Trophoblast cell (in vitro differentiated cells and primary cell): ENCODE data around the gene THAP11.

Experiments
- DNase-seq, 2 donors: peaks; one replicate each; pipeline ENCODE4 v3.0.0-alpha.2; 2016
- H2AFZ ChIP-seq: 2 replicates; pipeline ENCODE4 v1.6.1; 2013; ENCODE audit warnings: low read length, moderate library complexity, mild to moderate bottlenecking; ENCODE audit not compliant: insufficient read depth, poor library complexity
- H2AK5ac ChIP-seq: 2 replicates; pipeline ENCODE4 v1.6.1; 2013; ENCODE audit warnings: mild to moderate bottlenecking, low read length
- H2BK120ac ChIP-seq: 2 replicates; pipeline ENCODE4 v1.6.1; 2013; ENCODE audit warnings: low read length, mild to moderate bottlenecking, moderate library complexity; ENCODE audit not compliant: insufficient read depth, poor library complexity
- H2BK12ac ChIP-seq: 2 replicates; pipeline ENCODE4 v1.6.1; 2013; ENCODE audit warnings: mild to moderate bottlenecking, low read length, moderate library complexity
- H2BK5ac ChIP-seq: 2 replicates; pipeline ENCODE4 v1.6.1; 2013; ENCODE audit warnings: low read length, low read depth, moderate library complexity, mild to moderate bottlenecking; ENCODE audit not compliant: poor library complexity
- H3K14ac ChIP-seq: 2 replicates; pipeline ENCODE4 v1.6.1; 2013; ENCODE audit warnings: mild to moderate bottlenecking, low read length
- H3K18ac ChIP-seq: 2 replicates; pipeline ENCODE4 v1.6.1; 2013; ENCODE audit warnings: mild to moderate bottlenecking, low read length
- H3K23ac ChIP-seq: 2 replicates; pipeline ENCODE4 v1.6.1; 2013; ENCODE audit warnings: low read length
- H3K27ac ChIP-seq: 2 replicates; pipeline ENCODE4 v1.5.1; 2013; ENCODE audit warnings: low read depth, mild to moderate bottlenecking, inconsistent platforms, low read length, moderate library complexity
- H3K27me3 ChIP-seq: 2 replicates; pipeline ENCODE4 v1.6.1; 2013; ENCODE audit warnings: inconsistent platforms, mild to moderate bottlenecking, low read length, moderate library complexity; ENCODE audit not compliant: insufficient read depth
- H3K36me3 ChIP-seq, 2 experiments: 1 replicate in 1 of 2; 2 replicates in 1 of 2; pipeline ENCODE4 v1.6.1; 2013; ENCODE audit warnings: low read length in 2 of 2, mild to moderate bottlenecking in 2 of 2, moderate library complexity in 1 of 2; ENCODE audit not compliant: insufficient read depth in 2 of 2, control insufficient read depth in 1 of 2
- H3K4ac ChIP-seq: 2 replicates; pipeline ENCODE4 v1.6.1; 2013; ENCODE audit warnings: low read depth, mild to moderate bottlenecking, low read length, moderate library complexity
- H3K4me1 ChIP-seq, 2 experiments: 1 replicate in 1 of 2; 2 replicates in 1 of 2; pipeline ENCODE4 v1.6.1; 2013; ENCODE audit warnings: low read length in 2 of 2, mild to moderate bottlenecking in 2 of 2, moderate library complexity in 1 of 2; ENCODE audit not compliant: insufficient read depth in 2 of 2, control insufficient read depth in 1 of 2
- H3K4me2 ChIP-seq: 2 replicates; pipeline ENCODE4 v1.6.1; 2013; ENCODE audit warnings: inconsistent platforms, mild to moderate bottlenecking, low read length, moderate library complexity
- H3K4me3 ChIP-seq: 2 replicates; pipeline ENCODE4 v1.5.1; 2013; ENCODE audit warnings: mild to moderate bottlenecking, low read depth, low read length, inconsistent platforms
- H3K79me1 ChIP-seq: one replicate; pipeline ENCODE4 v1.6.1; 2013; ENCODE audit warnings: low read length
- H3K79me2 ChIP-seq: 2 replicates; pipeline ENCODE4 v1.6.1; 2013; ENCODE audit warnings: low read length, mild to moderate bottlenecking; ENCODE audit not compliant: control insufficient read depth, insufficient read depth, poor library complexity
- H3K9ac ChIP-seq: 2 replicates; pipeline ENCODE4 v1.6.1; 2013; ENCODE audit warnings: mild to moderate bottlenecking, low read length
- H3K9me3 ChIP-seq: 2 replicates; pipeline ENCODE4 v1.6.1; 2013; ENCODE audit warnings: low read depth, mild to moderate bottlenecking, control low read depth, inconsistent platforms, low read length; ENCODE audit not compliant: insufficient read depth
- H4K12ac ChIP-seq: 2 replicates; pipeline ENCODE4 v1.6.1; 2013; ENCODE audit warnings: low read depth, mild to moderate bottlenecking, low read length, moderate library complexity
- H4K8ac ChIP-seq: 2 replicates; pipeline ENCODE4 v1.6.1; 2013; ENCODE audit warnings: low read depth, mild to moderate bottlenecking, low read length, moderate library complexity
- H4K91ac ChIP-seq: one replicate; pipeline ENCODE4 v1.6.1; 2013; ENCODE audit warnings: low read depth, mild to moderate bottlenecking, low read length, moderate library complexity
- WGBS: extraction: QIAGEN DNeasy Blood & Tissue Kit; methylation state at CpG from one replicate; pipeline ENCODE4 v1.1.7; 2013; ENCODE audit warnings: missing lambda C conversion rate; ENCODE audit not compliant: insufficient read length, insufficient coverage; ENCODE audit errors: extremely low coverage; 5-methylcytosine and 5-hydroxymethylcytosine counted together

The THAP11 gene

GRCh38 chr16:67855789-67856188 lies 13.7 kb downstream of the THAP11 start:
- Histone ChIP-seq H3K4me1 (peaks cover 18 to 27% of the 10 kb centered on the region in 2 experiments), H4K12ac (no peak overlapping the region), H2AFZ (no peak overlapping the region), H3K79me2 (peaks cover 42% of the 10 kb centered on the region), H3K4me2 (no peak overlapping the region), H2BK12ac (no peak overlapping the region), H3K27ac (no peak overlapping the region), H3K23ac (no peak overlapping the region), H3K4me3 (no peak overlapping the region), H3K79me1 (no peaks in the 10 kb centered on the region), H2AK5ac (no peak overlapping the region), H3K27me3 (no peaks in the 10 kb centered on the region), H3K36me3 (peaks cover 21 to 24% of the 10 kb centered on the region in 2 experiments), H3K18ac (no peak overlapping the region), H3K4ac (peak overlapping the region; percentile 71), H2BK5ac (peak overlapping the region; percentile 23), H4K91ac (no peak overlapping the region), H2BK120ac (no peak overlapping the region), H4K8ac (no peak overlapping the region), H3K14ac (no peak overlapping the region), H3K9me3 (no peaks in the 10 kb centered on the region), H3K9ac (no peak overlapping the region)
- DNase-seq: no peak
- no CpG with 5 or more reads among the region's 10 CpGs for WGBS

GRCh38 chr16:67856927-67857546 lies 14.9 kb downstream of the THAP11 start:
- H3K18ac ChIP-seq: no peak overlapping the region
- peaks cover 46% of the 10 kb centered on the region for H3K79me2 ChIP-seq
- H2BK120ac ChIP-seq: no peak overlapping the region
- no peak overlapping the region for H3K14ac ChIP-seq
- no peak overlapping the region for H4K12ac ChIP-seq
- no peak overlapping the region for H3K4me2 ChIP-seq
- H4K91ac ChIP-seq: no peak overlapping the region
- no peaks in the 10 kb centered on the region for H3K9me3 ChIP-seq
- H4K8ac ChIP-seq: no peak overlapping the region
- H3K4ac ChIP-seq: peak overlapping the region; percentile 35
- H3K4me3 ChIP-seq: no peak overlapping the region
- H2BK5ac ChIP-seq: no peak overlapping the region
- no peaks in the 10 kb centered on the region for H3K27me3 ChIP-seq
- H2BK12ac ChIP-seq: no peak overlapping the region
- no peaks in the 10 kb centered on the region for H3K79me1 ChIP-seq
- no peak overlapping the region for H3K9ac ChIP-seq
- no peak overlapping the region for H2AK5ac ChIP-seq
- no peak overlapping the region for H3K23ac ChIP-seq
- no peak overlapping the region for H2AFZ ChIP-seq
- H3K36me3 ChIP-seq: peaks cover 32 to 33% of the 10 kb centered on the region in 2 experiments
- H3K4me1 ChIP-seq: peaks cover 21 to 32% of the 10 kb centered on the region in 2 experiments
- peak overlapping the region; percentile 7 for H3K27ac ChIP-seq
- peak; percentile 43 to 51 for DNase-seq
- no CpG with 5 or more reads among the region's 5 CpGs for WGBS

- no peak overlapping the region for H3K4me3 ChIP-seq
- H3K27me3 ChIP-seq: no peaks in the 10 kb centered on the region
- H3K27ac ChIP-seq: peak overlapping the region; percentile 7
- no peak overlapping the region for H3K9ac ChIP-seq
- H2BK12ac ChIP-seq: no peak overlapping the region
- no peak overlapping the region for H2AFZ ChIP-seq
- DNase-seq: peak; percentile 98 to 99
- no peak overlapping the region for H3K14ac ChIP-seq
- no peaks in the 10 kb centered on the region for H3K79me1 ChIP-seq
- H2AK5ac ChIP-seq: no peak overlapping the region
- no peaks in the 10 kb centered on the region for H3K9me3 ChIP-seq
- no peak overlapping the region for H2BK5ac ChIP-seq
- peaks cover 33 to 34% of the 10 kb centered on the region in 2 experiments for H3K36me3 ChIP-seq
- H3K4me1 ChIP-seq: peaks cover 21 to 32% of the 10 kb centered on the region in 2 experiments
- H3K23ac ChIP-seq: no peak overlapping the region
- no CpG with 5 or more reads among the region's 3 CpGs for whole genome bisulfite sequencing
- peak overlapping the region; percentile 5 for H3K4ac ChIP-seq
- no peak overlapping the region for H3K18ac ChIP-seq
- H3K4me2 ChIP-seq: peak overlapping the region; percentile 30
- H3K79me2 ChIP-seq: peaks cover 44% of the 10 kb centered on the region
- no peak overlapping the region for H4K12ac ChIP-seq
- no peak overlapping the region for H4K91ac ChIP-seq
- H2BK120ac ChIP-seq: no peak overlapping the region
- H4K8ac ChIP-seq: no peak overlapping the region
Measured at GRCh38 chr16:67857547-67858233, 15.6 kb downstream of the THAP11 start.

GRCh38 chr16:67858500-67858899 lies 16.4 kb downstream of the THAP11 start:
- Histone ChIP-seq H4K12ac (no peak overlapping the region), H3K79me2 (peaks cover 42% of the 10 kb centered on the region), H2AK5ac (no peak overlapping the region), H3K4me2 (no peak overlapping the region), H3K36me3 (peaks cover 38 to 40% of the 10 kb centered on the region in 2 experiments), H3K9ac (no peak overlapping the region), H3K18ac (no peak overlapping the region), H2BK5ac (no peak overlapping the region), H3K4me3 (no peak overlapping the region), H4K8ac (no peak overlapping the region), H2BK12ac (no peak overlapping the region), H3K4me1 (peaks cover 21 to 32% of the 10 kb centered on the region in 2 experiments), H4K91ac (no peak overlapping the region), H3K14ac (no peak overlapping the region), H3K23ac (no peak overlapping the region), H2BK120ac (no peak overlapping the region), H2AFZ (no peak overlapping the region), H3K27ac (no peak overlapping the region), H3K79me1 (no peaks in the 10 kb centered on the region), H3K9me3 (no peaks in the 10 kb centered on the region), H3K27me3 (no peaks in the 10 kb centered on the region), H3K4ac (peak overlapping the region; percentile 48)
- DNase-seq: peak in 1 of 2 donors; percentile 52
- WGBS: no CpG with 5 or more reads among the region's 4 CpGs
